Measurements from ENCODE around the gene LGSN. TPM values are rescaled to one million over a fixed set of nuclear protein-coding genes. Genes with fewer than 3 reads are reported as not detected.
A peak's percentile ranks its signal among the peaks of the same experiment; 100 is the strongest.
"Not testable (repeated sequence)": the region's sequence is repeated elsewhere in the genome, so short reads cannot be mapped to it uniquely, and the experiment has no call there.

LGSN gene
- total RNA-seq, 2 donors from 2014 or later = 0.37 TPM; not detected in 1

GRCh38 chr6:63245909-63246308 is 73.9 kb downstream of the LGSN start:
- TF ChIP-seq CTCF (conservative IDR thresholded peaks at IDR 0.05) = peak; percentile 79
- peak; percentile 63 for DNase-seq
- no peaks in the 10 kb centered on the region for H3K36me3 Mint-ChIP-seq (ENCODE audit: low read depth)
- Histone ChIP-seq H3K36me3 (ENCODE audit: control insufficient read depth, insufficient read depth, low read length) (no peaks in the 10 kb centered on the region), H3K27me3 (ENCODE audit: control insufficient read depth, insufficient read depth, low read length, poor library complexity, severe bottlenecking) (no peaks in the 10 kb centered on the region), H3K27ac (ENCODE audit: low read depth, low read length) (no peak overlapping the region), H3K4me1 (ENCODE audit: control insufficient read depth, insufficient read depth, low read length) (no peaks in the 10 kb centered on the region), H3K9ac (ENCODE audit: extremely low read depth, low read length, poor library complexity, severe bottlenecking) (no peak overlapping the region), H3K4me3 (ENCODE audit: low read length) (no peak overlapping the region), H3K9me3 (ENCODE audit: control insufficient read depth, low read length) (no peaks in the 10 kb centered on the region)
- WGBS, 2 experiments (ENCODE audit: insufficient coverage in 1 of 2, insufficient read length in 1 of 2) = 100% methylated on average over 1 of the region's 1 CpG; no CpG with 5 or more reads in 1 of the 2 experiments
- H3K27ac Mint-ChIP-seq = no peak overlapping the region
- H3K4me1 Mint-ChIP-seq = no peaks in the 10 kb centered on the region
- H3K9me3 Mint-ChIP-seq = no peaks in the 10 kb centered on the region
- no peaks in the 10 kb centered on the region for H3K27me3 Mint-ChIP-seq (ENCODE audit: insufficient read depth)
- no peak overlapping the region for H3K4me3 Mint-ChIP-seq

- WGBS, 2 experiments (ENCODE audit: insufficient coverage in 1 of 2, insufficient read length in 1 of 2) = 94% methylated on average over 2 of the region's 2 CpGs; no CpG with 5 or more reads in 1 of the 2 experiments
- H3K36me3 ChIP-seq (ENCODE audit: control insufficient read depth, insufficient read depth, low read length) = no peaks in the 10 kb centered on the region
- H3K4me1 ChIP-seq (ENCODE audit: control insufficient read depth, insufficient read depth, low read length) = no peaks in the 10 kb centered on the region
- Mint-ChIP-seq H3K27me3 (ENCODE audit: insufficient read depth) (no peaks in the 10 kb centered on the region), H3K9me3 (no peaks in the 10 kb centered on the region), H3K27ac (no peak overlapping the region), H3K36me3 (ENCODE audit: low read depth) (no peaks in the 10 kb centered on the region), H3K4me1 (no peaks in the 10 kb centered on the region), H3K4me3 (no peak overlapping the region)
- DNase-seq = no peak
- H3K27me3 ChIP-seq (ENCODE audit: control insufficient read depth, insufficient read depth, low read length, poor library complexity, severe bottlenecking) = no peaks in the 10 kb centered on the region
- H3K9me3 ChIP-seq (ENCODE audit: control insufficient read depth, low read length) = no peaks in the 10 kb centered on the region
- H3K4me3 ChIP-seq (ENCODE audit: low read length) = no peak overlapping the region
- no peak overlapping the region for H3K27ac ChIP-seq (ENCODE audit: low read depth, low read length)
- no peak for TF ChIP-seq CTCF (conservative IDR thresholded peaks at IDR 0.05)
- H3K9ac ChIP-seq (ENCODE audit: extremely low read depth, low read length, poor library complexity, severe bottlenecking) = no peak overlapping the region
These were observed 74.4 kb downstream of the LGSN start for GRCh38 chr6:63245420-63245819.

GRCh38 chr6:63236398-63236817 is 83.4 kb downstream of the LGSN start:
- H3K9me3 Mint-ChIP-seq = peaks cover 13% of the 10 kb centered on the region
- no peak overlapping the region for H3K27ac Mint-ChIP-seq
- H3K9me3 ChIP-seq (ENCODE audit: control insufficient read depth, low read length) = no peaks in the 10 kb centered on the region
- H3K27me3 Mint-ChIP-seq (ENCODE audit: insufficient read depth) = peaks cover 3% of the 10 kb centered on the region
- DNase-seq = peak; percentile 57
- 71 to 77% methylated on average over 3 of the region's 3 CpGs for WGBS, 2 experiments (ENCODE audit: insufficient coverage in 1 of 2, insufficient read length in 1 of 2)
- H3K36me3 Mint-ChIP-seq (ENCODE audit: low read depth) = no peaks in the 10 kb centered on the region
- H3K4me1 ChIP-seq (ENCODE audit: control insufficient read depth, insufficient read depth, low read length) = peaks cover 11% of the 10 kb centered on the region
- H3K4me1 Mint-ChIP-seq = peaks cover 19% of the 10 kb centered on the region
- no peak for TF ChIP-seq CTCF (conservative IDR thresholded peaks at IDR 0.05)
- H3K27ac ChIP-seq (ENCODE audit: low read depth, low read length) = no peak overlapping the region
- H3K27me3 ChIP-seq (ENCODE audit: control insufficient read depth, insufficient read depth, low read length, poor library complexity, severe bottlenecking) = no peaks in the 10 kb centered on the region
- no peak overlapping the region for H3K9ac ChIP-seq (ENCODE audit: extremely low read depth, low read length, poor library complexity, severe bottlenecking)
- no peaks in the 10 kb centered on the region for H3K36me3 ChIP-seq (ENCODE audit: control insufficient read depth, insufficient read depth, low read length)
- no peak overlapping the region for H3K4me3 Mint-ChIP-seq
- H3K4me3 ChIP-seq (ENCODE audit: low read length) = no peak overlapping the region

GRCh38 chr6:63230511-63230910 is 89.3 kb downstream of the LGSN start:
- H3K9me3 Mint-ChIP-seq = peaks cover 43% of the 10 kb centered on the region
- not testable (repeated sequence) for H3K4me3 ChIP-seq (ENCODE audit: low read length); H3K4me3 Mint-ChIP-seq; H3K9ac ChIP-seq (ENCODE audit: extremely low read depth, low read length, poor library complexity, severe bottlenecking); H3K27ac Mint-ChIP-seq; H3K36me3 ChIP-seq (ENCODE audit: control insufficient read depth, insufficient read depth, low read length); H3K4me1 ChIP-seq (ENCODE audit: control insufficient read depth, insufficient read depth, low read length); H3K4me1 Mint-ChIP-seq; DNase-seq; H3K27me3 ChIP-seq (ENCODE audit: control insufficient read depth, insufficient read depth, low read length, poor library complexity, severe bottlenecking); H3K36me3 Mint-ChIP-seq (ENCODE audit: low read depth); H3K9me3 ChIP-seq (ENCODE audit: control insufficient read depth, low read length); H3K27me3 Mint-ChIP-seq (ENCODE audit: insufficient read depth); H3K27ac ChIP-seq (ENCODE audit: low read depth, low read length)
- 73 to 80% methylated on average over 1 to 7 of the region's 12 CpGs for WGBS, 2 experiments (ENCODE audit: insufficient coverage in 1 of 2, insufficient read length in 1 of 2)

GRCh38 chr6:63230027-63230426 is 89.8 kb downstream of the LGSN start:
- H3K4me3 Mint-ChIP-seq; H3K27ac Mint-ChIP-seq; H3K9me3 ChIP-seq (ENCODE audit: control insufficient read depth, low read length); H3K4me1 ChIP-seq (ENCODE audit: control insufficient read depth, insufficient read depth, low read length); H3K9ac ChIP-seq (ENCODE audit: extremely low read depth, low read length, poor library complexity, severe bottlenecking); H3K27ac ChIP-seq (ENCODE audit: low read depth, low read length); H3K4me1 Mint-ChIP-seq; H3K4me3 ChIP-seq (ENCODE audit: low read length); H3K36me3 ChIP-seq (ENCODE audit: control insufficient read depth, insufficient read depth, low read length); H3K27me3 Mint-ChIP-seq (ENCODE audit: insufficient read depth); H3K36me3 Mint-ChIP-seq (ENCODE audit: low read depth); DNase-seq; H3K27me3 ChIP-seq (ENCODE audit: control insufficient read depth, insufficient read depth, low read length, poor library complexity, severe bottlenecking): not testable (repeated sequence)
- WGBS, 2 experiments (ENCODE audit: insufficient coverage in 1 of 2, insufficient read length in 1 of 2) = 94 to 96% methylated on average over 8 to 13 of the region's 13 CpGs
- peaks cover 41% of the 10 kb centered on the region for H3K9me3 Mint-ChIP-seq
